IPS-18c (cell line): ENCODE measurements around the gene KLHL28.

Source experiments
- H3K4me3 ChIP-seq: 2 replicates; pipeline ENCODE4 v1.7.0; 2013; ENCODE audit warnings: low read depth, mild to moderate bottlenecking, low read length, moderate library complexity; ENCODE audit not compliant: insufficient read depth
- H3K9me3 ChIP-seq: one replicate; pipeline ENCODE4 v1.6.1; 2013; ENCODE audit warnings: mild to moderate bottlenecking, low read length, moderate library complexity; ENCODE audit not compliant: control insufficient read depth, insufficient read depth

Gene KLHL28

GRCh38 chr14:44961554-44962333 lies at the start of gene KLHL28, which contains the start of gene TOGARAM1:
TSS of gene KLHL28 (minus strand) at chr14:44961947. CDS start at chr14:44945928, 16,019 bp downstream.
TSS of gene TOGARAM1 (plus strand) at chr14:44962190. CDS start at chr14:44962422, 232 bp downstream.
- peak within 1 kb of the TSS; percentile 77 for H3K4me3 ChIP-seq
- no peaks in the 10 kb centered on the region for H3K9me3 ChIP-seq

GRCh38 chr14:45003924-45004323 lies 42.2 kb upstream of the KLHL28 start:
- Histone ChIP-seq H3K4me3 (no peak overlapping the region), H3K9me3 (no peaks in the 10 kb centered on the region)

- Histone ChIP-seq H3K9me3 (no peaks in the 10 kb centered on the region), H3K4me3 (no peak overlapping the region)
These were observed 34.1 kb upstream of the KLHL28 start for GRCh38 chr14:44995770-44996294.

- no peak overlapping the region for H3K4me3 ChIP-seq
These were observed 33.4 kb upstream of the KLHL28 start for GRCh38 chr14:44995196-44995595.

DNA sequence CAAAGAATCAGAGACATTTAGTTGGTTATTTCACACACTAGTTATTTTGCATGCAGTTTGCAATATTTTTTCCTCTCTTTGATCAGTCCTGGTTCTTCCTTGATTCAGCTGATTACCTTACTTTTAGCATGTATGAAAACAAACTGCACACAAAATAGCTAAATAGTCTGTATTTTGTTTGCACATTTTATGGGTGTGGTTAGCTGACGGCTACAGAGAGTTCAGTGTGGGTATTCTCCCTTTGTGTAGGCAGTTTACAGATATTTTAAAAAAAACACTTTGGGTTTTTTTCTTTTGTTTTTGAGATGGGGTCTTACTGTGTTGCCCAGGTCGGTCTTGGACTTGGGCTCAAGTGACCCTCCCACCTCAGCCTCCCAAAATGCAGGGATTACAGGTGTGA lies 28.8 kb upstream of the KLHL28 start:
- Histone ChIP-seq H3K9me3 (no peaks in the 10 kb centered on the region), H3K4me3 (no peak overlapping the region)

More at GRCh38 chr14:44995196-44995595, 33.4 kb upstream of the KLHL28 start:
- H3K9me3 ChIP-seq: no peaks in the 10 kb centered on the region

- H3K9me3 ChIP-seq: no peaks in the 10 kb centered on the region
- H3K4me3 ChIP-seq: no peak overlapping the region
These were observed 28.0 kb upstream of the KLHL28 start for GRCh38 chr14:44989497-44990440.

GRCh38 chr14:44988694-44989093 lies 26.9 kb upstream of the KLHL28 start:
- no peaks in the 10 kb centered on the region for H3K9me3 ChIP-seq
- no peak overlapping the region for H3K4me3 ChIP-seq

DNA sequence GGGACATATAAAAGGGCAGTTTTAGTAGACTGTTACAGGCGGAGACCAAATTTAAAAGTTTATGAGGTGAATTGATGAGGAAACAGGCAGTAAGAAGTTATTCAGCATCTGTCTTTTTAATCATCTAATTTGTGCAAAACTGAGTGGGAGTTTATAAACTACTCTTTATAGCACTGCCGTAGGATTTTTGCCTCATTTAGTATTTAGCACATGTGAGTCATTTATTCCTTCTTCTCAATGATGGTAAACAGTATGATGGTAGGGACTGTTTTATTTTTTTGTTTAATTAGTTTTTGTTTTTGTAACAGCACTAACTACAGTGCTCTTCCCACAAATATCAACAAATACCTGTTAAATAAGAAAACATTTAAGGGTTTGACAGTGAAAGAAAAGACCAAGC lies 20.8 kb upstream of the KLHL28 start:
- Histone ChIP-seq H3K4me3 (no peak overlapping the region), H3K9me3 (no peaks in the 10 kb centered on the region)

DNA sequence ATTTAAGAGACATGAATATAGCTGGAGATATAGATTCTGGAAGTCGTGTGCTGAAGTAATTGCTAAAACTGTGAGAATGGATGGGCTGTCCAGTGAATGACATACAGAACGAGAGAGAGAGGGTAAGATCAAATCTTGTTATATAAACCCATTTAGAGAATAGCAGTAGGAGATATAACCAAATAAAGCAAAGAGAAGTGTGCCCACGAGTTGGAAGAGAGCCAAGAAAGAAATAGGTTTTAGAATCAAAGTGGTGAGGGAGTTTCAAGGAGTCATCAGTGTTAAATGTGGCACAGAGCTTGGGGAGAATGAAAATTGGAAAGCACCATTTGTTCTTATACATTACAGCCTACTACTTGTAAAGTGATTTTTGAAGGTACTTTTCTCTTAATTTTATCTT lies 19.5 kb upstream of the KLHL28 start:
- Histone ChIP-seq H3K4me3 (no peak overlapping the region), H3K9me3 (no peaks in the 10 kb centered on the region)

DNA sequence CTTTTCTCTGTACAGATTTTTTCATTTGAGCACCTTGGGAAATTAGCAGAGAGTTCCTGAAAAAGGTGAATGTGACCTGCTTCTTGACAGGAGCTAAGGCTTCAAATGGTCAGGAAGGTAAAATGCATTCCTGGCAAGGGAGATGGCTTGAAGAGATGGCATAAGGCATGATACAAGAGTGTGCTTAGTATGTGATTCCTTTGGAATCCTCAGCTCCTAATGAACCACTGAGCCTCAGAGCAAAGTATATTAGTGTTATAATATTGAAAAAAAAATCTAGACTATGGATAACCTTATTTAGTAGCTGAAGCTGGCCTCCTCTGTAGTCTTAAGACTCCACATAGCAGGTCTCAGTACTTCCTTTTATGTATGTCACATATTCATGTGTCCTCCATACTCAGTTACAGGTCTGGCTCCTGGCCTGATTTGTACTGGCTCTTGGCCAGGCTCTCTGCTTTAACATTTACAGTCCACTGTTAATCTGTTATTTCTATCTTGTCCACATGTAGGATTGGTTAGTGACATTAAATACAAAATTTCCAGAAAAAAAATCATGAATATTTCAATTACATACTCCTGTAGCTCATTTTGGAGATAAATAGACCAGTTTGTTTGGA lies 18.1 kb upstream of the KLHL28 start:
- H3K4me3 ChIP-seq: no peak overlapping the region
- H3K9me3 ChIP-seq: no peaks in the 10 kb centered on the region

GRCh38 chr14:44979273-44979672 lies 17.5 kb upstream of the KLHL28 start:
- no peaks in the 10 kb centered on the region for H3K9me3 ChIP-seq
- H3K4me3 ChIP-seq: no peak overlapping the region

GRCh38 chr14:44971459-44971858 lies 9.7 kb upstream of the KLHL28 start:
- Histone ChIP-seq H3K9me3 (no peaks in the 10 kb centered on the region), H3K4me3 (no peak overlapping the region)

- H3K4me3 ChIP-seq: no peak overlapping the region
- no peaks in the 10 kb centered on the region for H3K9me3 ChIP-seq
These were observed 9.2 kb upstream of the KLHL28 start for GRCh38 chr14:44970907-44971306.

DNA sequence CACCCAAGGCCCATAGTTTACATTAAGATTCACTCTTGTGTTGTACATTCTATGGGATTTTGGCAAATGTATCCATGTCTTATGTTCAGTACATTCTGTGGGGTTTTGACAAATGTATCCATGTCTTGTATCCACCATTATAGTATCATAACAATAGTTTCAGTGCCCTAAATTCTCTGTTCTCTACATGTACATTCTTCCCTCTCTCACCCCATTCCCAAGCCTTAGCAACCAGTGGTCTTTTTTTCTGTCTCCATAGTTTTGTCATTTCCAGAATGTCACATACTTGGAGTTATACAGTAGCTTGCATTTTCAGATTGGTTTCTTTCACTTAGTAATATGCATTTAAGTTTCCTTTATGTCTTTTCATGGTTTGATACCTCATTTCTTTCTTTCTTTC lies 7.0 kb upstream of the KLHL28 start:
- Histone ChIP-seq H3K9me3 (no peaks in the 10 kb centered on the region), H3K4me3 (no peak overlapping the region)

- no peaks in the 10 kb centered on the region for H3K9me3 ChIP-seq
- no peak overlapping the region for H3K4me3 ChIP-seq
These were observed 5.0 kb upstream of the KLHL28 start for GRCh38 chr14:44966601-44967336.

DNA sequence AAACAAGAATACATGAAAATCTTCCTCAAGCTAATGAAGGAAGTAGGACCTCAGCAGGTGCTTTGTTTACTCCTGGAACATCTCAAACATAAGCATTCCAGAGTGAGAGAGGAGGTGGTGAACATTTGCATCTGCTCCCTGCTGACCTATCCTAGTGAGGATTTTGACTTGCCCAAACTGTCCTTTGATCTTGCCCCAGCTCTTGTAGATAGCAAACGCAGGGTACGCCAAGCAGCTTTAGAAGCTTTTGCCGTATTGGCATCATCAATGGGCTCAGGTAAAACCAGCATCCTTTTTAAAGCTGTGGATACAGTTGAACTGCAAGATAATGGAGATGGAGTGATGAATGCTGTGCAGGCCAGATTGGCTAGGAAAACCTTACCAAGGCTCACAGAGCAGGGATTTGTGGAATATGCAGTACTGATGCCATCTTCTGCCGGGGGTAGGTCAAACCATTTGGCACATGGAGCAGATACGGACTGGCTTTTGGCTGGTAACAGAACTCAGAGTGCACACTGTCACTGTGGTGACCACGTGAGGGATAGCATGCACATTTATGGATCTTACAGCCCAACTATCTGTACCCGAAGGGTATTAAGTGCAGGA lies 2.1 kb upstream of the KLHL28 start:
- H3K9me3 ChIP-seq: no peaks in the 10 kb centered on the region

More for the DNA sequence above, 2.1 kb upstream of the KLHL28 start:
- H3K4me3 ChIP-seq: peak overlapping the region; percentile 72
